Panc1 (cell line): ENCODE measurements around the gene CUL5. TPM values are rescaled to one million over a fixed set of nuclear protein-coding genes. Genes with fewer than 3 reads are reported as not detected.

ENCODE experiments used
- ATAC-seq: fragments of 200-7000 bp; cut with Tn5 transposase; 2 replicates; pipeline ENCODE4 v1.9.1; 2020; ENCODE audit warnings: mild to moderate bottlenecking, moderate library complexity
- BruUV-seq: library from RNA; stranded (reverse); fragments of 400-500 nt; replicated peaks from 2 replicates; lab custom pipeline; 2021; lab: Mats Ljungman, UMichigan
- CTCF ChIA-PET: fragments of 300-600 bp; sonication (Branson Sonifier 250); formaldehyde crosslinking; loops from one replicate; lab custom pipeline; 2022; ENCODE audit warnings: antibody characterized with exemption; lab: Charles Lee
- POLR2A ChIA-PET: fragments of 300-600 bp; sonication (Branson Sonifier 250); formaldehyde crosslinking; loops from one replicate; lab custom pipeline; 2022; ENCODE audit warnings: antibody characterized with exemption; lab: Charles Lee
- DNase-seq: peaks from one replicate; pipeline ENCODE4 v3.0.0-alpha.2; 2010; ENCODE audit warnings: low read depth, low spot score
- H3K27ac ChIP-seq: 2 replicates; pipeline ENCODE4 v1.5.1; 2011; ENCODE audit warnings: mild to moderate bottlenecking, low read length, inconsistent platforms
- H3K27me3 ChIP-seq: fragments of 200-500 bp; sonication (Bioruptor generic); 2 replicates; pipeline ENCODE4 v1.6.0; 2014; ENCODE audit warnings: low read length, inconsistent platforms; ENCODE audit not compliant: control insufficient read depth, insufficient read depth
- H3K36me3 ChIP-seq: fragments of 200-500 bp; sonication (Bioruptor generic); 2 replicates; pipeline ENCODE4 v1.5.1; 2014; ENCODE audit warnings: inconsistent platforms, mild to moderate bottlenecking, low read length, moderate library complexity; ENCODE audit not compliant: control insufficient read depth, insufficient read depth
- H3K4me1 ChIP-seq: 2 replicates; pipeline ENCODE4 v1.5.1; 2011; ENCODE audit warnings: inconsistent platforms, mild to moderate bottlenecking, low read length, moderate library complexity; ENCODE audit not compliant: control insufficient read depth, insufficient read depth
- H3K4me3 ChIP-seq, 2 experiments: 2 replicates each; pipeline ENCODE4 v1.5.1; 2011 to 2012; ENCODE audit warnings: low read depth in 2 of 2, low read length in 2 of 2, mild to moderate bottlenecking in 2 of 2, inconsistent platforms in 1 of 2, moderate library complexity in 1 of 2
- H3K9me3 ChIP-seq: fragments of 200-500 bp; sonication (Bioruptor generic); 2 replicates; pipeline ENCODE4 v1.5.1; 2014; ENCODE audit warnings: low read depth, mild to moderate bottlenecking, inconsistent platforms, low read length, moderate library complexity; ENCODE audit not compliant: control insufficient read depth, insufficient read depth
- CTCF ChIP-seq: fragments of 450-650 bp; IDR thresholded peaks from 2 replicates; pipeline ENCODE4 v1.5.1; 2017; ENCODE audit warnings: mild to moderate bottlenecking
- POLR2AphosphoS5 ChIP-seq: IDR thresholded peaks from 2 replicates; pipeline ENCODE4 v1.6.1; 2012; ENCODE audit warnings: mild to moderate bottlenecking, low read depth, low read length, moderate library complexity
- REST ChIP-seq, 2 experiments: IDR thresholded peaks; 2 replicates each; pipeline ENCODE4 v1.6.1; 2011 to 2012; ENCODE audit warnings: low read depth in 2 of 2, control low read depth in 1 of 2, low read length in 1 of 2, mild to moderate bottlenecking in 1 of 2, moderate library complexity in 1 of 2; ENCODE audit not compliant: insufficient read depth in 1 of 2
- SIN3A ChIP-seq: IDR thresholded peaks from 2 replicates; pipeline ENCODE4 v1.6.1; 2012; ENCODE audit warnings: low read depth, mild to moderate bottlenecking, low read length, moderate library complexity, borderline replicate concordance; ENCODE audit not compliant: insufficient read depth
- TCF7L2 ChIP-seq: IDR thresholded peaks from 2 replicates; pipeline ENCODE4 v1.6.1; 2011; ENCODE audit warnings: mild to moderate bottlenecking, low read depth, low read length, inconsistent platforms
- in situ Hi-C: cut with HindIII; loops from 2 replicates; pipeline ENCODE4 v1.10.0; 2016; ENCODE audit warnings: low sequenced_read_pairs, low pct_unique_long_range_greater_than_20kb
- intact Hi-C: fragments of 100-400 bp; cut with micrococcal nuclease; formaldehyde crosslinking; loops from one replicate; pipeline ENCODE4 v1.10.0; 2022; ENCODE audit not compliant: unreplicated experiment
- total RNA-seq: library from RNA; stranded (reverse); gene quantifications from one replicate; pipeline ENCODE4 v1.2.1, GENCODE V29; 2021; ENCODE audit not compliant: unreplicated experiment

The CUL5 gene
- total RNA-seq, 1 experiment from 2014 or later: 56.5 TPM

- Histone ChIP-seq H3K4me3 (no peak overlapping the region), H3K36me3 (no peaks in the 10 kb centered on the region; the same call in 1 of the 2 replicates), H3K27ac (no peak overlapping the region), H3K4me1 (peaks cover 23% of the 10 kb centered on the region), H3K27me3 (no peaks in the 10 kb centered on the region), H3K9me3 (no peaks in the 10 kb centered on the region)
- CTCF ChIA-PET: no interaction called here
- TSS peak; percentile 43 for BruUV-seq
- no peak for DNase-seq
- POLR2A ChIA-PET: no interaction called here
- in situ Hi-C loops: no loop called here
- TF ChIP-seq POLR2AphosphoS5 (no peak), SIN3A (no peak), CTCF (no peak), TCF7L2 (no peak), REST (IDR thresholded peaks at IDR 0.05; ENCODE audit: insufficient read depth in 1 of 2, low read depth in 2 of 2, low read length in 1 of 2) (no peak)
- ATAC-seq: no peak
- intact Hi-C loops: no loop called here
Measured at GRCh38 chr11:108125096-108125495, 116.4 kb downstream of the CUL5 start.

GRCh38 chr11:108128772-108129171 is 120.1 kb downstream of the CUL5 start:
- Histone ChIP-seq H3K27me3 (no peaks in the 10 kb centered on the region), H3K4me3 (no peak overlapping the region), H3K9me3 (no peaks in the 10 kb centered on the region), H3K27ac (no peak overlapping the region), H3K36me3 (peaks cover 3% of the 10 kb centered on the region), H3K4me1 (peaks cover 4% of the 10 kb centered on the region)
- POLR2A ChIA-PET: interaction anchor here (0.6 kb wide), 1 partner anchor 550 kb away, joined by 5 read pairs; no protein-coding TSS in a partner anchor
- CTCF ChIA-PET: no interaction called here
- TF ChIP-seq REST (IDR thresholded peaks at IDR 0.05; ENCODE audit: insufficient read depth in 1 of 2, low read depth in 2 of 2, low read length in 1 of 2) (no peak), POLR2AphosphoS5 (no peak), TCF7L2 (no peak), CTCF (no peak), SIN3A (no peak)
- ATAC-seq (no peak), DNase-seq (no peak)
- intact Hi-C loops (no loop called here), in situ Hi-C loops (no loop called here)
- TSS peak; percentile 51 for BruUV-seq
